IMR-90 (cell line): ENCODE measurements around the gene PRSS2. TPM values are rescaled to one million over a fixed set of nuclear protein-coding genes. Genes with fewer than 3 reads are reported as not detected.

Experiments
- ATAC-seq: fragments of 200-7000 bp; cut with Tn5 transposase; 2 replicates; pipeline ENCODE4 v1.9.1; 2020; ENCODE audit warnings: low read depth, mild to moderate bottlenecking, moderate library complexity
- BruUV-seq: library from RNA; stranded (reverse); fragments of 400-500 nt; replicated peaks from 2 replicates; lab custom pipeline; 2021; lab: Mats Ljungman, UMichigan
- CTCF ChIA-PET: fragments of 300-600 bp; formaldehyde crosslinking; extraction: SDS; loops from one replicate; lab custom pipeline; 2021; ENCODE audit warnings: antibody characterized with exemption; lab: Yijun Ruan, JAX
- POLR2A ChIA-PET: fragments of 300-600 bp; sonication (Branson Sonifier 250); formaldehyde crosslinking; loops from one replicate; lab custom pipeline; 2022; ENCODE audit warnings: antibody characterized with exemption; ENCODE audit not compliant: unreplicated experiment; lab: Charles Lee
- DNase-seq: peaks from one replicate; pipeline ENCODE4 v3.0.0; 2013
- H2AFZ ChIP-seq: replicated peaks from 2 replicates; pipeline ENCODE3; 2013; ENCODE audit warnings: low read length, mild to moderate bottlenecking; ENCODE audit not compliant: poor library complexity
- H2AK5ac ChIP-seq: 2 replicates; pipeline ENCODE4 v1.6.1; 2013; ENCODE audit warnings: low read depth, low read length, inconsistent platforms
- H2AK9ac ChIP-seq: replicated peaks from 2 replicates; pipeline ENCODE3; 2013; ENCODE audit warnings: mild to moderate bottlenecking, low read depth, low read length, moderate library complexity; ENCODE audit not compliant: poor library complexity
- H2BK120ac ChIP-seq: 2 replicates; pipeline ENCODE4 v1.6.1; 2013; ENCODE audit warnings: low read depth, low read length, inconsistent platforms
- H2BK15ac ChIP-seq: 3 replicates; pipeline ENCODE4 v1.6.1; 2013; ENCODE audit warnings: low read depth, low read length, inconsistent platforms
- H2BK20ac ChIP-seq: 2 replicates; pipeline ENCODE4 v1.6.1; 2013; ENCODE audit warnings: low read depth, mild to moderate bottlenecking, inconsistent platforms, low read length, moderate library complexity
- H2BK5ac ChIP-seq: 2 replicates; pipeline ENCODE4 v1.6.1; 2013; ENCODE audit warnings: mild to moderate bottlenecking, low read depth, low read length, inconsistent platforms; ENCODE audit not compliant: poor library complexity, severe bottlenecking
- H3K14ac ChIP-seq: replicated peaks from 2 replicates; pipeline ENCODE4 v1.6.1; 2013; ENCODE audit warnings: low read depth, low read length, inconsistent platforms
- H3K18ac ChIP-seq: 2 replicates; pipeline ENCODE4 v1.6.1; 2013; ENCODE audit warnings: low read depth, low read length, control low read depth
- H3K23ac ChIP-seq: 2 replicates; pipeline ENCODE4 v1.6.1; 2013; ENCODE audit warnings: low read depth, low read length, inconsistent platforms
- H3K27ac ChIP-seq: 2 replicates; pipeline ENCODE4 v1.5.1; 2013; ENCODE audit warnings: mild to moderate bottlenecking, control low read depth, low read length; ENCODE audit not compliant: insufficient read depth
- H3K27me3 ChIP-seq: 2 replicates; pipeline ENCODE4 v1.6.1; 2013; ENCODE audit warnings: low read length; ENCODE audit not compliant: control insufficient read depth, insufficient read depth
- H3K36me3 ChIP-seq: 2 replicates; pipeline ENCODE4 v1.6.1; 2013; ENCODE audit warnings: low read length, mixed read lengths; ENCODE audit not compliant: control insufficient read depth, insufficient read depth
- H3K4ac ChIP-seq: 2 replicates; pipeline ENCODE4 v1.6.1; 2013; ENCODE audit warnings: low read depth, low read length, inconsistent platforms
- H3K4me1 ChIP-seq: 2 replicates; pipeline ENCODE4 v1.6.1; 2013; ENCODE audit warnings: low read length, mixed read lengths; ENCODE audit not compliant: control insufficient read depth, insufficient read depth
- H3K4me2 ChIP-seq: 2 replicates; pipeline ENCODE4 v1.6.1; 2013; ENCODE audit warnings: low read depth, mild to moderate bottlenecking, control low read depth, low read length, moderate library complexity
- H3K4me3 ChIP-seq: 2 replicates; pipeline ENCODE4 v1.5.1; 2013; ENCODE audit warnings: low read depth, mild to moderate bottlenecking, control low read depth, low read length, moderate library complexity; ENCODE audit not compliant: insufficient read depth
- H3K56ac ChIP-seq: 2 replicates; pipeline ENCODE4 v1.6.1; 2013; ENCODE audit warnings: low read length, inconsistent platforms; ENCODE audit not compliant: insufficient read depth; ENCODE audit errors: extremely low read depth
- H3K79me1 ChIP-seq, 2 experiments: 2 replicates each; pipeline ENCODE4 v1.6.1; 2013; ENCODE audit warnings: low read length in 2 of 2, inconsistent platforms in 1 of 2, low read depth in 1 of 2
- H3K9ac ChIP-seq: 2 replicates; pipeline ENCODE4 v1.6.1; 2013; ENCODE audit warnings: low read depth, low read length, control low read depth
- H3K9me1 ChIP-seq: 2 replicates; pipeline ENCODE4 v1.6.1; 2013; ENCODE audit warnings: low read length, inconsistent platforms; ENCODE audit not compliant: insufficient read depth
- H3K9me3 ChIP-seq: 2 replicates; pipeline ENCODE4 v1.6.1; 2013; ENCODE audit warnings: low read length; ENCODE audit not compliant: control insufficient read depth, insufficient read depth
- H4K20me1 ChIP-seq: 2 replicates; pipeline ENCODE4 v1.6.1; 2013; ENCODE audit warnings: low read length, inconsistent platforms; ENCODE audit not compliant: insufficient read depth
- H4K5ac ChIP-seq: 2 replicates; pipeline ENCODE4 v1.6.1; 2013; ENCODE audit warnings: mild to moderate bottlenecking, low read depth, low read length, control low read depth
- H4K8ac ChIP-seq, 2 experiments: 2 replicates each; pipeline ENCODE4 v1.6.1; 2013; ENCODE audit warnings: low read depth in 2 of 2, low read length in 2 of 2, control low read depth in 1 of 2, inconsistent platforms in 1 of 2
- H4K91ac ChIP-seq: 2 replicates; pipeline ENCODE4 v1.6.1; 2013; ENCODE audit warnings: low read depth, low read length, inconsistent platforms; ENCODE audit not compliant: insufficient read depth
- BHLHE40 ChIP-seq: fragments of 150-350 bp; IDR thresholded peaks from 2 replicates; pipeline ENCODE4 v1.6.1; 2016; ENCODE audit warnings: mild to moderate bottlenecking, low read depth, low read length
- CEBPB ChIP-seq: IDR thresholded peaks from 2 replicates; pipeline ENCODE4 v1.6.1; 2012; ENCODE audit warnings: low read depth, low read length, improper control_type of control experiment
- CHD1 ChIP-seq: IDR thresholded peaks from 2 replicates; pipeline ENCODE4 v1.6.1; 2012; ENCODE audit warnings: low read depth, low read length, improper control_type of control experiment
- CTCF ChIP-seq: conservative IDR thresholded peaks from 2 replicates; pipeline ENCODE4 v1.5.1; 2012; ENCODE audit warnings: mild to moderate bottlenecking, low read depth, low read length, improper control_type of control experiment
- ELK1 ChIP-seq: fragments of 150-350 bp; IDR thresholded peaks from 2 replicates; pipeline ENCODE4 v1.6.1; 2016; ENCODE audit warnings: low read depth, mild to moderate bottlenecking, low read length, moderate library complexity, borderline replicate concordance
- FOS ChIP-seq: fragments of 150-350 bp; IDR thresholded peaks from 2 replicates; pipeline ENCODE4 v1.6.1; 2016; ENCODE audit warnings: low read depth, low read length
- MAFK ChIP-seq: IDR thresholded peaks from 2 replicates; pipeline ENCODE4 v1.6.1; 2012; ENCODE audit warnings: low read depth, low read length, improper control_type of control experiment
- MAZ ChIP-seq: IDR thresholded peaks from 2 replicates; pipeline ENCODE4 v1.6.1; 2012; ENCODE audit warnings: low read depth, mild to moderate bottlenecking, low read length, improper control_type of control experiment, moderate library complexity, borderline replicate concordance
- MXI1 ChIP-seq: IDR thresholded peaks from 2 replicates; pipeline ENCODE4 v1.6.1; 2012; ENCODE audit warnings: low read depth, mild to moderate bottlenecking, low read length, moderate library complexity, borderline replicate concordance
- NFE2L2 ChIP-seq: fragments of 150-350 bp; IDR thresholded peaks from 2 replicates; pipeline ENCODE4 v1.6.1; 2016; ENCODE audit warnings: low read depth, mild to moderate bottlenecking, low read length
- POLR2A ChIP-seq: IDR thresholded peaks from 2 replicates; pipeline ENCODE4 v1.6.1; 2012; ENCODE audit warnings: mild to moderate bottlenecking, low read depth, low read length
- RAD21 ChIP-seq: IDR thresholded peaks from 2 replicates; pipeline ENCODE4 v1.6.1; 2012; ENCODE audit warnings: low read length, improper control_type of control experiment
- RCOR1 ChIP-seq: IDR thresholded peaks from 2 replicates; pipeline ENCODE4 v1.6.1; 2012; ENCODE audit warnings: mild to moderate bottlenecking, low read length, improper control_type of control experiment; ENCODE audit not compliant: insufficient replicate concordance
- RFX5 ChIP-seq: IDR thresholded peaks from 2 replicates; pipeline ENCODE4 v1.8.0; 2012; ENCODE audit warnings: low read depth, mild to moderate bottlenecking, low read length, moderate library complexity
- SMC3 ChIP-seq: fragments of 150-350 bp; IDR thresholded peaks from 2 replicates; pipeline ENCODE4 v1.6.1; 2016; ENCODE audit warnings: low read depth, mild to moderate bottlenecking, antibody characterized with exemption, low read length, moderate library complexity
- USF2 ChIP-seq: fragments of 150-350 bp; IDR thresholded peaks from 2 replicates; pipeline ENCODE4 v1.6.1; 2017; ENCODE audit warnings: mild to moderate bottlenecking, antibody characterized with exemption, low read length, low read depth
- WGBS, 2 experiments: methylation state at CpG; one replicate each; pipeline versions ENCODE4 v1.1.5 to v1.1.7; 2013; ENCODE audit warnings: missing lambda C conversion rate in 2 of 2; ENCODE audit not compliant: insufficient read length in 1 of 2; ENCODE audit errors: extremely low coverage in 2 of 2; 5-methylcytosine and 5-hydroxymethylcytosine counted together
- dilution Hi-C: fragments of 300-500 bp; cut with HindIII; formaldehyde crosslinking; loops from one replicate; pipeline ENCODE4 v1.14.3; 2018; ENCODE audit warnings: low sequenced_read_pairs; ENCODE audit not compliant: unreplicated experiment
- in situ Hi-C: fragments of 300-500 bp; cut with MboI; formaldehyde crosslinking; loops from 3 replicates; pipeline ENCODE4 v1.14.3; 2019; ENCODE audit warnings: low sequenced_read_pairs, inconsistent platforms, mixed read lengths
- intact Hi-C: fragments of 100-400 bp; cut with micrococcal nuclease; formaldehyde crosslinking; loops from 2 replicates; pipeline ENCODE4 v1.10.0; 2022
- polyA plus RNA-seq, 3 experiments: library from polyadenylated mRNA; depleted of rRNA; stranded (reverse); fragments of >200 nt; gene quantifications; 2 replicates each; pipeline ENCODE4 v1.2.3, GENCODE V29; 2012; ENCODE audit warnings: low replicate concordance in 1 of 3
- total RNA-seq: library from RNA; depleted of rRNA; stranded (reverse); fragments of >200 nt; gene quantifications from 2 replicates; pipeline ENCODE4 v1.2.3, GENCODE V29; 2012

Gene PRSS2
- total and polyA plus RNA-seq, 2 of the 4 experiments (the other 2 are of a cell fraction) = not detected

GRCh38 chr7:142772051-142772450 is 1.3 kb downstream of the PRSS2 start:
- Histone ChIP-seq H3K23ac (no peak overlapping the region), H4K8ac (no peak overlapping the region), H2AK5ac (no peak overlapping the region), H3K9ac (no peak overlapping the region), H2BK5ac (no peak overlapping the region), H2BK20ac (no peak overlapping the region), H3K4me2 (no peak overlapping the region), H3K9me1 (no peaks in the 10 kb centered on the region), H2AFZ (no peak overlapping the region), H2AK9ac (no peak overlapping the region), H4K91ac (no peak overlapping the region), H4K20me1 (no peaks in the 10 kb centered on the region), H3K18ac (no peak overlapping the region), H3K36me3 (no peaks in the 10 kb centered on the region), H2BK120ac (no peak overlapping the region), H3K79me1 (no peaks in the 10 kb centered on the region), H3K4me1 (no peaks in the 10 kb centered on the region; the same call in 1 of the 2 replicates), H2BK15ac (no peak overlapping the region), H3K4me3 (no peak overlapping the region), H3K27me3 (peaks cover 7% of the 10 kb centered on the region; the same call in 1 of the 2 replicates), H4K5ac (no peak overlapping the region), H3K27ac (no peak overlapping the region), H3K56ac (no peak overlapping the region), H3K14ac (no peak overlapping the region), H3K4ac (no peak overlapping the region), H3K9me3 (no peaks in the 10 kb centered on the region)
- 33% methylated on average over 3 of the region's 6 CpGs; no CpG with 5 or more reads in 1 of the 2 experiments for WGBS, 2 experiments
- TF ChIP-seq MXI1 = no peak
- TF ChIP-seq SMC3 = no peak
- TF ChIP-seq NFE2L2 = no peak
- TF ChIP-seq MAZ = no peak
- no peak for TF ChIP-seq USF2
- TF ChIP-seq RAD21 = no peak
- no peak for TF ChIP-seq RCOR1
- no peak for TF ChIP-seq RFX5
- TF ChIP-seq BHLHE40 = no peak
- TF ChIP-seq CEBPB = no peak
- no peak for TF ChIP-seq POLR2A
- no peak for TF ChIP-seq ELK1
- no peak for TF ChIP-seq CHD1
- TF ChIP-seq MAFK = no peak
- no peak for TF ChIP-seq FOS
- TF ChIP-seq CTCF = no peak
- ATAC-seq (no peak), DNase-seq (no peak)
- BruUV-seq = no TSS peak
- dilution Hi-C loops (no loop called here), intact Hi-C loops (no loop called here), in situ Hi-C loops (loop anchor here (10.0 kb wide), 1 partner anchor 127 kb away; no protein-coding TSS in a partner anchor)
- POLR2A ChIA-PET = no interaction called here
- CTCF ChIA-PET = no interaction called here
